GM18498 (cell line): ENCODE data around the gene NR6A1.
A peak's percentile ranks its signal among the peaks of the same experiment; 100 is the strongest.

Experiments
- ATAC-seq: cut with Tn5 transposase; IDR thresholded peaks from one replicate; pipeline ENCODE4 v1.9.1; 2021; ENCODE audit warnings: mild to moderate bottlenecking, moderate library complexity; ENCODE audit not compliant: unreplicated experiment

Gene NR6A1

DNA sequence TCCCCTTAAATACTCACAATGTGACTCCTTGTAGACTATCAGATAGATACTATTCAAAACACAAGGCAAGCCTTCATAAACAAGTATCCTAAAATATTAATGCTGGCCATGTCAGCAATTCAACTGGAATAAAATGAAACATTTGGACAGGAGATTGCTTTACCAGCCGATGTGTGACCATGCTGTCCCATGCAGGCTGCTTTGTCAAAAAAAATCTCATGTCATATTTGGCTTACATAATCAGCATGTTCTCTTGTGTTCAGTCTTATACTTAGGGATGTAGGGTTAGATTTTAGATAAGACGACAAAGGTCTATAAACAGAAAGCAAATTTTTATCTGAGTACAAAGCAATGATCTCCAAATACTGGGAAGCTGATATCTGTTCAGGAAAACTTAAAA is 108.5 kb downstream of the NR6A1 start:
- no peak for ATAC-seq

DNA sequence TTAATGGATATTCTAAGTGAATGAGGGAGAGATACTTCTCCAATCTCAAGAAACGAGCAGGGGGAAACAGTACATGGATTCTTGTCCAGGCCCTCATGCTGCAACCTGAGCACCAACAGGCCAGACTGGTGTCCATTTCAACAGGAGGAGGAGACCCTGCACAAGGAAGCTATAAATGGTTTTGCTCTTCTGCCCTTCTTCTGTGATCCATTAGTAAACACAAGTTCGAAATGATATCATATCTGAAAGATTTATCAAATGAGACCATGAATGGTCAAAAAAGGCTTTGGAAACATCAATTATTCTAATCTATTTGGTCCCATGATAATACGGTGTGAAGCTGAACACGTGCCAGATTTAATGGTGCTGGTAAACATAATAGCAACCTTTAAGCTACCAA is 109.8 kb downstream of the NR6A1 start:
- no peak for ATAC-seq

DNA sequence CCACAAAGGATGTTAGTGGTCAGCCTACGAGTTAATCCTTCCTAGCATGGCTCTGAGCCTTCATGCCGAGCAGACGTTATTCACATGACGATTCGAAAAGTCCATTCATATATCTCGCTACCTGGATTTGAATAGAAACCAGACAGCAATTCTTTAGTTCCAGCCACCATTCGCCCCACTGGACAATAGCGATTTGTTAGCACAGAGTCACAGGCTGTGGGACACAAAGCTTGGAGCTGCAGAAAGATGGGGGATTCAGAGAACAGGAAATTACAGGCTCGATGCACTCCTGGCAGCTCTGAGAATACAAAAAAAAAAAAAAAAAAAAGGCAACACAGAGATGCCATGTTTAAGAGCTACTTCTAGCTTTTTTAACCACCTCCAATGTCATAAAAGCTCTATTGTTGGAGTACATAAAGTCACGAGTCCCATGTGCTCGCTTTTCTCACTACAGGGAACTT is 110.7 kb downstream of the NR6A1 start:
- ATAC-seq: no peak

DNA sequence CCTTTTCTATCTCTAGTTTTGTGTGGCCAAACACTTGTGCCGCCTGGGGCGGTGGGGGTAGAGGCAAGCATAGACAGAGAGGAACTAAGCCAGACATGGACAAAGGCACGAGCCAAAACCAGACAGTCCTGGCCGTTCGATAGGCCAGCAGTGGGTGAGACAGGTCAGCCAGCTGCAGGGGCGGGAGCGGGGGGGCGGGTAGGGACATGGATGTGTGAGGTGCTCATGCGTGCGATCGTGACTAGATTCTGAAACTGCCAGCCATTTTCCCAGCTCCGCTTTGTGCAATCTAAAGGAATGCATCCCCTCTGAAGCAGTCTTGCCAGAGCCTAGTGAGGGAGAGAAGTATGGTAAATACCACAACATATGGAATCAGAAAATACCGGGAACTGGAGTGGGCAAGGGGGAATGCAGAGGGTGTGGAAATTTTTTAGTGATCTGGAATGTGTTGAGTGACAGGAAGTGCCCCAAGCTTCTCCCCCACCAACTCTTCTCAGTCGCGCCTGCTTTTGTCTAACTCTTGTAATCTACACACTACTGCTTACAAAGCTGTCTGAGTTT is 111.9 kb downstream of the NR6A1 start:
- ATAC-seq: peak; percentile 58

DNA sequence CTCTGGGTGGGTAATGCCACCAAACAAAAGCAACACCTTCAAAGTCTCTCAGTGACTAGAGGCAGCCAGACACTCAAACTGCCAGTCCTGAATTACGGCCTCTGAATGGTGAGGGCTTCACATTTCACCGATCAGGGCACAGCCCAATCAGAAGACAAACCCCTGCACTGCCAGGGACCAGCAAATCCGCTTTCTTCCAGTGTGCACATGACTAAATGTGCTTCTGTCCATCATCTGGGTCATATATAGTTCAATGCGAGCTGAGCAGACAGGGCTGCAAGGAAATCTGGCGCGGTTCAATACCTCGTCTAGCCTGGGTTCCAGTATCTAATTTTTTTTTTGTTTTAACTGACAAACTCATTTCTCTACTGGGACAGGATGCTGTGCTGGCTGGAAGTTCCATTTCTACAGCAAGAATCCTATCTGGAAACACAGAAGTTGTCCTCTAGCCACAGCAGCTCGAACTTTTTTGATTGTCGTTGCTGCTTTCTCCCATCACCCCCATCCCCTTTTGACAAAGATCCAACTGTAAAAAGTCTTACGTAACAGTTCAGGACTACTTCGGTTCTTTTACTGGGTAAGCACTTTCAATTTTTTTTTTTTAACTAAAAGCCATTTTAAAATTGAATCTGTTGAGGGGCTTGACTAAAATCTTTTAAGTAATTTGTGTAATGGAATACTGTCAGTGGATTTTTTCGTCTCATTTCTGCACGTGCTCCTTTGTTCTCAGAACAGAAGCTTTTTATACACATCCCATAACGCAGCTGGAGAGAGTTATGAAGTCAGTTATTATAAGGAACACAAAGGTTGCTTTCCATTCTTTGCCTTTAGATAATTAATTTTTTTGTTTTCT is 112.7 kb downstream of the NR6A1 start:
- ATAC-seq: peak; percentile 91

- no peak for ATAC-seq
These were observed 113.6 kb downstream of the NR6A1 start for GRCh38 chr9:124657516-124657915.

- no peak for ATAC-seq
These were observed 116.7 kb downstream of the NR6A1 start for GRCh38 chr9:124654431-124654830.

DNA sequence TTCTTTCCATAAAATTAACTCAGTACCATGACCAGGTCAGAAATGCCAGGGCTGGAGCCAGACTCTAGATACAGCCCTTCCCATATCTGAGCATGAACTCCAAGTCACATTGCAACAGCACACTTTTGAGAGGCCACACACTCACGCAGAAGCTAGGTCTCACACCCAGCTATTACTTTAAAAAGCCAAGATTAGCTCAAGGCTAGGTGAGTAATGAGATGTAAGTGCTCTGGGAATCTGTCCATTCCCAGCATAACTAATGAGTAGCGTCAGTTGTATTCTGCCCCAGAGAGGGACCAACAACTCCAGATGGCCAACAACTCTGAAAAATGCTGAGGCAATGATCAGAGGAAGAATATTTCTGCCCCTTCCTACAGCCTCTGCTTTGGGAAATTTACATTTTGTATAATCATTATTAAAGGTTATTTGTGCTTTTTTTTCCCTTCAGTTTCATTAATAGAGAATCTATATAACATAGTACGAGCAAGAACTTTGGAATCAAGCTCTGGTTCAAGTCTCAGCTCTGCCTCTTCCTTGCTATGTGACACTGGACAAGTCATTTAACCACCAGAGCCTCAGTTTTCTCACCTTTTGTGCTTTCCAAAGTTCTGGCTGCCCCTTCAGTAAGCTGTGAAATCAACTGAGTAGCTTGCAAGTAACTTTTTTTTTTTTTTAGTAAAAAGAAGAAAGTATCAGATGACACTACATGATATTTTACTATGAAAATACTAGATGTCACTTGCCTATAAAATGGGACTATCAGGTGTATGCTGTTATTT is 118.3 kb downstream of the NR6A1 start:
- no peak for ATAC-seq

- no peak for ATAC-seq
These were observed 118.9 kb downstream of the NR6A1 start for GRCh38 chr9:124652203-124652602.

GRCh38 chr9:124645274-124645673 is 125.8 kb downstream of the NR6A1 start:
- no peak for ATAC-seq

DNA sequence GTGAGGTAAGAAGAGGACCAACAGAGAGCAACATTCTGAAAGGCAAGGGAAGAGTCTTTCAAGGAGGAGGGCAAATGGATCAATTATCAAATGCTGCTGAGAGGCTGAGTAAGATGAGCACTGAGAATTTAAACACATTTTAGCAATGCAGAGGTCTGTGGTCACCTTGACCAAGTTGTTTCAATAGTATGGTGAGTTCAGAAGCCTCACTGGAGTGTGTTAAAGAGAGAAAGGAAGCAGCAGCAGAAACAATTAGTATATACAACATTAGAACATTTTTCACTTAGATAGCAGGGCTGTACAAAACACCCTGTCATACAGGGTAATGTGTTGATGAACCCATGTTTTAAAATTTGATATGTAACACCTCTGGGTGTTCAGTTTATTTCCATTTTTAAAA is 131.5 kb downstream of the NR6A1 start:
- ATAC-seq: no peak

DNA sequence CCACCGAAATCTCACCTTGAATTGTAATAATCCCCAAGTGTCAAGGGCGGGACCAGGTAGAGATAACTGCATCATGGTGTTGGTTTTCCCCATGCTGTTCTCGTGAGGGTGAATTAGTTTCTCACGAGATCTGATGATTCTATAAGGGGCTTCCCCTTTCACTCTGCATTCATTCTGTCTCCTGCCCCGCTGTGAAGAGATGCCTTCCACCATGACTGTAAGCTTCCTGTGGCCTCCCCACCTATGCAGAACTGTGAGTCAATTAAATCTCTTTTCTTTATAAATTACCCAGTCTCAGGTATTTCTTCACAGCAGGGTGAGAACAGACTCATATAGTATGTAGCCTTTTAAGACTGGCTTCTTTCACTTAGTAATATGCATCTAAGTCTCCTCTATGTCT is 135.8 kb downstream of the NR6A1 start:
- no peak for ATAC-seq

- no peak for ATAC-seq
These were observed 139.0 kb downstream of the NR6A1 start for GRCh38 chr9:124632077-124632621.

- no peak for ATAC-seq
These were observed 139.8 kb downstream of the NR6A1 start for GRCh38 chr9:124631326-124631725.

DNA sequence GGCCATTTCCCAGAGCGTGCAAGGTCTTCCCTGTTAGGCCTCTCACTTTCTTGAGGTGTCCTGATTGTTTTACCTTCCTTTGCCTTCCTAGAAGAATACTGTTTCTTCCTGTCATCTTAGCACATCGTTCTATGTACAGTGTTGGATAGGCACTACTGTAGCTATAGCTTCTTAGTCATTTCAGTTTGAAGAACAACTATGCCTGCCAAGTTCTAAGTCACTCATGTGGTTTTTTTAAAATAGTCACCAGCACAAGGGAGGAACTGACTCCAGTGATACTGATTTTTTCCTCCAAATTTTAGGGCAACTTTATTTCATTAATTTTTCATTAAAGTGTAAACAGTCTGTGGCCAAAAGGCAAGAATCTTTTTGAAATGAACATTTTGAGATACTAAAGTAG is 141.5 kb downstream of the NR6A1 start:
- no peak for ATAC-seq

DNA sequence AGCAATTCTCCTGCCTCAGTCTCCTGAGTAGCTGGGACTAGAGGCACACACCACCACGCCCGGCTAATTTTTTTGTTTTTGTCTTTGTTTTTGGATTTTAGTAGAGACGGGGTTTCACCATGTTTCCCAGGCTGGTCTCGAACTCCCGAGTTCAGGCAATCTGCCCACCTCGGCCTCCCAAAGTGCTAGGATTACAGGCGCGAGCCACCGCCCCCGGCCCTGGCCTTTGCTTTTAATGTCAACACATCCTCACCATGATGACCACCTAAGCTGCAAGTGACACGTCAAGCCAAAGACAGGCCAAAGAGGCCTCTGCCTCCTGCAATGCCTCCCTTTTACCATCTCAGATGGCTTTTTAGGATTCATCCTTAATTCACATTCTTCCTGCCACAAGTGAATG is 142.4 kb downstream of the NR6A1 start:
- ATAC-seq: no peak

DNA sequence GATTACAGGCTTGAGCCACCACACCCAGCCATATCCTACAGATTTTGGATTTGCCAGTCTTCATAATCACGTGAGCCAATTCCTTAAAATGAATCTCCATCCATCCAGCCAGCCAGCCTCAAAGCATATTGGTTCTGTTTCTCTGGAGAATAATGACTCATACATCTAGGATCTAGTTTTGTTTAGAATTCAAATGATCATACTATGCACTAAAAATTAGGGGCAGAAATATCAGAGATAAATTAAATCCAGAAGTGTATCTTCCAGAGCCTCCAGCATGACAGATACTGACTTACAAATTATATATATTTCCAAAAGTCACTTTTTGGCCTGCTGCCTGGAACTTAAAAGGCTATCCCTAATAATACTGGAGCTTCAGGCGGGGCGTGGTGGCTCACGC is 144.8 kb downstream of the NR6A1 start:
- ATAC-seq: no peak

GRCh38 chr9:124625087-124625486 is 146.0 kb downstream of the NR6A1 start:
- no peak for ATAC-seq

DNA sequence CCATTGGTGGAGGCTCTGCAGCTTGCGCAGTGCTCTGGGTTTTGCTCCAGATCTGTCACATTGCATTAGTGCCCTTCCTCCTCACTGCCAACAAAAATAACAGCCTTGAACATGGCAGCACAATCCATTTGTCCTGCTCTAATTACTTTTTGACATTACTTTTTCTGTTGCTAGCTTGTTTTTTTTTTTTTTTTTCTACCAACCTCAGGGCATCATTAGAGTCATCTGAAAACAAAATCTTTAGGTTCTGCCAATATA is 146.4 kb downstream of the NR6A1 start:
- ATAC-seq: no peak

DNA sequence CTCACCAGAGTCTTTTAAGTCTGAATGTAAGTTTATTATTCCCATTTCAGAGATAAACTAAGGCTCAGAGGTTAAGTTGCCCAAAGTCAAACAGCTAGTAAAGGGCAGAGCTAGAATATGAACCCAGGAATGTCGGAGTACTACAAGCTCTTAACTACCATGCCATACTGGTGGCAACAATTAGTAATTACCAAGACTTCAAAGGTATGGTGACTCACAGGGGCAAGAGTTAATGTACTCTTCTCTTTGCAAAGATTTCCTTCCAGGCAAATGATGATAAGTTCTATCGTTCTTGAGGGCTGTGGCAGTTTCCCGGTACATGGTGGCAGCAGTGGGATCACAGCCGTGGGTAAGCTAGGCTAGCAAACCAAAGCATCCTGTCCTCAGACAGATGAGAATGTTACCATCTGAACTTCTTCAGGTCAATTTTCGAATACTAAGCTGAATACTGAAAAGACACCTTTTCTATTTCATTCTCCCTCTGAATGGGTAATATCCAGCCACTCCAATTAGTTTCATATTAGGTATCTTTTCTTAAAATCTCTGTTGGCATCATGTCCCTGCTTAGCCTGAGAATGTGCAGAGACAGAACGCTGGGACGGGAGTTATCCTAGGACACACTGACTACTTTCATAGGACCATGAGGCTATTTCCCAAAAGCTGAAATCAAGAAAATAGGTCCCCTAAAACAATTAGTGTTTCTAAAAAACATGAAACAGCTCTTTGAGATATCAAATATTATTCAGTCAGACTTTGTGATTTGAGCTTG is 147.0 kb downstream of the NR6A1 start:
- ATAC-seq: no peak

DNA sequence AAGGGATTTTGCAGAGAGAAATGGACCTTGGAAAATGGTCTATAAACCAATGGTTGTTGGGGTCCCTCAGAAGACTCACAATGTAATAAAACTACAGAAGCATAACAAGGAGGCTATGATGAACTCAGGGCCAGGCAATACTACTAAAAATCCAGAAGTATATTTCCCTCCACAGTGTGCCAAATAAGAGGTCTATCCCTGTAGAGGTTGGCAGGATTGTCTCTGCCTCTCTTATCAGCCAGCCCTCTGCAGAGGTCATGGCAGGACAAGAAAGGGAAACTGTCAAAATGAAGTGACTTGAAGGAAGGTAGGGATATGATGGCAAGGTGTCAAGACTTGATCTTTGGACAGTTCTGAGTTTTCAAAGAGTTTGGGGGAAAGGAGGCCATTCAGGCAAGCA is 148.2 kb downstream of the NR6A1 start:
- ATAC-seq: no peak
